ENCODE data around the gene SLC17A2.

SLC17A2 gene

GRCh38 chr6:25875563-25875905 is 55.0 kb downstream of the SLC17A2 start:
- peaks cover 5% of the 10 kb centered on the region for H3K27me3 ChIP-seq (ENCODE audit: control insufficient read depth, insufficient read depth, low read length)
- H3K4me1 ChIP-seq (ENCODE audit: control insufficient read depth, insufficient read depth, low read length), result no peaks in the 10 kb centered on the region
- H3K9me3 ChIP-seq (replicated peaks; ENCODE audit: low read length), result no peaks in the 10 kb centered on the region
- no peak overlapping the region for H3K4me2 ChIP-seq (ENCODE audit: low read length)
- H3K9ac ChIP-seq (ENCODE audit: low read depth, low read length), result no peak overlapping the region
- H3K4me3 ChIP-seq (ENCODE audit: low read length), result no peak overlapping the region
- H3K36me3 ChIP-seq (ENCODE audit: insufficient read depth, low read length), result no peaks in the 10 kb centered on the region

GRCh38 chr6:25874822-25875562 is 55.5 kb downstream of the SLC17A2 start:
- Histone ChIP-seq H3K9me3 (replicated peaks; ENCODE audit: low read length) (no peaks in the 10 kb centered on the region), H3K36me3 (ENCODE audit: insufficient read depth, low read length) (no peaks in the 10 kb centered on the region), H3K27me3 (ENCODE audit: control insufficient read depth, insufficient read depth, low read length) (peaks cover 5% of the 10 kb centered on the region), H3K9ac (ENCODE audit: low read depth, low read length) (no peak overlapping the region), H3K4me3 (ENCODE audit: low read length) (no peak overlapping the region), H3K4me2 (ENCODE audit: low read length) (no peak overlapping the region), H3K4me1 (ENCODE audit: control insufficient read depth, insufficient read depth, low read length) (no peaks in the 10 kb centered on the region)

DNA sequence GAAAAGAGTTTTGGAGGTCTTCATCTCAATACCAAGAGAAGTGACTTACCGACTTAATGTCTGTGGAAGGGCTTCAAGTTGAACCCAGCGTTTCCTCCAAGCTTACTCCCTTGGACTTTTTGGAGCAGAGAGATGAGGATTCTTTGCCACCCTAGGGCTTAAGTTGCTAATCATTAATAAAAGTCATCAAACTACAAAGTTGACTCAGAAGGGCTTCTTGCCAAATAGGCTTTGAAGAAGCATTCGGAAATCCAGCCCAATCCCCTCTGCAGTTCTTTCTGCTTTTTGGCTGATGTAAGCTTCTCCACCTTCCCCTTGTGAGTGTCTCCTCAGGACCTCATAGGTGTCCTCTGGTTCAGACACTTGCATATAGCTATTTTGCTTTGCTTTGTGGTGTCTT is 56.4 kb downstream of the SLC17A2 start, which contains the start of gene SLC17A3:
Gene SLC17A3 (minus strand): TSS at position 126 of the 400 bp plus-strand sequence. CDS start 5,856 bp downstream, outside the sequence.
- no peak within 1 kb of the TSS for H3K4me2 ChIP-seq (ENCODE audit: low read length)
- no peak within 1 kb of the TSS for H3K9ac ChIP-seq (ENCODE audit: low read depth, low read length)
- H3K9me3 ChIP-seq (replicated peaks; ENCODE audit: low read length), result no peaks in the 10 kb centered on the region
- peaks cover 5% of the 10 kb centered on the region for H3K27me3 ChIP-seq (ENCODE audit: control insufficient read depth, insufficient read depth, low read length)
- H3K4me1 ChIP-seq (ENCODE audit: control insufficient read depth, insufficient read depth, low read length), result no peaks in the 10 kb centered on the region
- H3K36me3 ChIP-seq (ENCODE audit: insufficient read depth, low read length), result no peaks in the 10 kb centered on the region
- no peak within 1 kb of the TSS for H3K4me3 ChIP-seq (ENCODE audit: low read length)

DNA sequence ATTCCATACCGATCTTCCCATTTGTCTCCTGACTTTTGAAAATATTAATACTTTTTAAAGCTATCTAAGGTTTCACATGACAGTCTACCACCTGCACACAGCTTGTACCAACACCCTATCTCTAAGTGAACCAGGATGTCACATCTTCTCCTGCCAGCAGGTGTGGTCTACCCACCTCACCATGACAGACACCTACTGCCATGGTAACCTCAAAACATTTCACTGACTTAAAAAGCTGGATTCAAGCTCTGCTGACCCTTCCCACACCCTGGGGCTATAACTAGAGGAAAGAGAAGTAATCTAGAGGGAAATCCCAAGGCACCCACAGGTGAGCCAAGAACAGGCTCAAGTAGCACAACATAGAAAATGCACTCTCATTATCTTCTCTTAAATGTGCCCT is 57.7 kb downstream of the SLC17A2 start:
- Histone ChIP-seq H3K27me3 (ENCODE audit: control insufficient read depth, insufficient read depth, low read length) (peaks cover 9% of the 10 kb centered on the region), H3K9ac (ENCODE audit: low read depth, low read length) (no peak overlapping the region), H3K4me1 (ENCODE audit: control insufficient read depth, insufficient read depth, low read length) (no peaks in the 10 kb centered on the region), H3K4me2 (ENCODE audit: low read length) (no peak overlapping the region), H3K36me3 (ENCODE audit: insufficient read depth, low read length) (no peaks in the 10 kb centered on the region), H3K4me3 (ENCODE audit: low read length) (no peak overlapping the region), H3K9me3 (replicated peaks; ENCODE audit: low read length) (no peaks in the 10 kb centered on the region)

- H3K27me3 ChIP-seq (ENCODE audit: control insufficient read depth, insufficient read depth, low read length), result peaks cover 9% of the 10 kb centered on the region
- no peak overlapping the region for H3K9ac ChIP-seq (ENCODE audit: low read depth, low read length)
- no peaks in the 10 kb centered on the region for H3K36me3 ChIP-seq (ENCODE audit: insufficient read depth, low read length)
- H3K9me3 ChIP-seq (replicated peaks; ENCODE audit: low read length), result no peaks in the 10 kb centered on the region
- H3K4me3 ChIP-seq (ENCODE audit: low read length), result no peak overlapping the region
- no peaks in the 10 kb centered on the region for H3K4me1 ChIP-seq (ENCODE audit: control insufficient read depth, insufficient read depth, low read length)
- no peak overlapping the region for H3K4me2 ChIP-seq (ENCODE audit: low read length)
These were observed 60.7 kb downstream of the SLC17A2 start for GRCh38 chr6:25869840-25870239.

DNA sequence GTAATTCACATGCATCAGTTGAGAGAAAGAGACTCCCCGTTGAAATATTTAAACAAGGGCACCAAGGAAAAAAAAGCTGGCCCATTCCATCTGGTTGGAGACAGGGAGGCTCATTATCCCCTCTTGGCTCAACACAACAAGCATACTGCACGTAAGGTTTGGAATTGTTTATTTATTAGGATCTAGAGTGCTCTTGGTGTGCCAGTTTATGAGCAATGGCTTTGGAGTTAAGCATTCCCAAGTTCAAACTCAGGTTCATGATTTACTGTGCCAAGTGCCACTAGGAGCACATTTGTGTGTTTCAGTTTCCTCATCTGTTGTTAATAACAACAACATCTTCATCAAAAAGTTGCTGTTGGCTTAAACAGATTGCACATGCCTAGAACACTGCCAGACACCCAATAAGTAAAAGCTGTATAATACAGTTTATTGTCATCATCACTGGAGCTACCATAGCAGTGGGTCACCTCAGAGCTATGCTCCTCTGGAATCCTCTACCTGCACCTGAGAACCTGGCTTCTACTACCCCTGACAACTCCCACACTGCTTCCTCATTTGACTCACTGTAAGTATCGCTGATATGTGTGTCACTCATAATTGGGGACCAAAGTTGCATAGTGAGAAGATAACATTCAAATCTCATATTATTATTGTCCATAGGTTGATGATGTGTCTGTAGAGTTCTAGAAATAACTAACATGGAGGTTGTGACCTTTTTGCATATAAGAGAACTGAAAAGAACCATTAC is 61.9 kb downstream of the SLC17A2 start:
- Histone ChIP-seq H3K4me1 (ENCODE audit: control insufficient read depth, insufficient read depth, low read length) (no peaks in the 10 kb centered on the region), H3K4me3 (ENCODE audit: low read length) (no peak overlapping the region), H3K9ac (ENCODE audit: low read depth, low read length) (no peak overlapping the region), H3K36me3 (ENCODE audit: insufficient read depth, low read length) (no peaks in the 10 kb centered on the region), H3K4me2 (ENCODE audit: low read length) (no peak overlapping the region), H3K27me3 (ENCODE audit: control insufficient read depth, insufficient read depth, low read length) (peaks cover 9% of the 10 kb centered on the region), H3K9me3 (replicated peaks; ENCODE audit: low read length) (no peaks in the 10 kb centered on the region)

GRCh38 chr6:25866011-25866410 is 64.5 kb downstream of the SLC17A2 start:
- Histone ChIP-seq H3K4me2 (ENCODE audit: low read length) (no peak overlapping the region), H3K4me3 (ENCODE audit: low read length) (no peak overlapping the region), H3K4me1 (ENCODE audit: control insufficient read depth, insufficient read depth, low read length) (no peaks in the 10 kb centered on the region), H3K27me3 (ENCODE audit: control insufficient read depth, insufficient read depth, low read length) (peaks cover 4% of the 10 kb centered on the region), H3K9ac (ENCODE audit: low read depth, low read length) (no peak overlapping the region), H3K36me3 (ENCODE audit: insufficient read depth, low read length) (no peaks in the 10 kb centered on the region), H3K9me3 (replicated peaks; ENCODE audit: low read length) (no peaks in the 10 kb centered on the region)

DNA sequence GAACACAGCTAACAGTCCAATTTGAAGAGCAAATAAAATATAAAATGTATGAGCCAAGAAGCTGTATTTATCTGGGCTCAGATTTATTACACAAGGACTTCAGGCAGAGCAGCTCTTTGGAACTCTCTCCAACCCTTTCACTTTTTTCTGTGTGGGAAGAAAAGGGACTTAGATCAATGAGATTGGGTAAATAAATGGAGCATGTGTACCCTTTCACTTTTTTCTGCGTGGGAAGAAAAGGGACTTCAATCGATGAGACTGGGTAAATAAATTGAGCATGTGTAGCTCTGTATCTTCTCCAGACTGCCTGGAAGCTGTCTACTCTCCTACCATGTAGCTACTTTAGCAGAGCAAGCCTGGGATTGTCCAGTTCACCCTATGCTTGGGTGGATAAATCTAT is 67.1 kb downstream of the SLC17A2 start:
- H3K27me3 ChIP-seq (ENCODE audit: control insufficient read depth, insufficient read depth, low read length), result peaks cover 3% of the 10 kb centered on the region
- H3K36me3 ChIP-seq (ENCODE audit: insufficient read depth, low read length), result no peaks in the 10 kb centered on the region
- no peak overlapping the region for H3K4me3 ChIP-seq (ENCODE audit: low read length)
- H3K4me2 ChIP-seq (ENCODE audit: low read length), result no peak overlapping the region
- no peaks in the 10 kb centered on the region for H3K4me1 ChIP-seq (ENCODE audit: control insufficient read depth, insufficient read depth, low read length)
- H3K9me3 ChIP-seq (replicated peaks; ENCODE audit: low read length), result no peaks in the 10 kb centered on the region
- no peak overlapping the region for H3K9ac ChIP-seq (ENCODE audit: low read depth, low read length)

All from skeletal muscle satellite cell (primary cell).